HCT116 (cell line): ENCODE results near the gene ZSWIM6. TPM values are rescaled to one million over a fixed set of nuclear protein-coding genes. Genes with fewer than 3 reads are reported as not detected.

Experiments
- ATAC-seq: fragments of 200-7000 bp; cut with Tn5 transposase; 2 replicates; pipeline ENCODE4 v1.9.1; 2020; ENCODE audit warnings: mild to moderate bottlenecking, moderate library complexity
- BruUV-seq: library from RNA; stranded (reverse); fragments of 400-500 nt; replicated peaks from 2 replicates; lab custom pipeline; 2021; lab: Mats Ljungman, UMichigan
- CTCF ChIA-PET: fragments of 300-600 bp; sonication (Branson Sonifier 250); formaldehyde crosslinking; loops from one replicate; lab custom pipeline; 2021; ENCODE audit warnings: antibody characterized with exemption; lab: Charles Lee
- POLR2A ChIA-PET: fragments of 300-600, 350-600 bp; sonication (Branson Sonifier 250); formaldehyde crosslinking; loops from one replicate; lab custom pipeline; 2021; ENCODE audit warnings: antibody characterized with exemption; lab: Charles Lee
- RAD21 ChIA-PET, 2 experiments: fragments of 300-600 bp; sonication (Branson Sonifier 250); formaldehyde crosslinking; loops; one replicate each; lab custom pipeline; 2023; ENCODE audit warnings: low total read pairs in 2 of 2; ENCODE audit not compliant: uncharacterized antibody in 2 of 2, unreplicated experiment in 2 of 2, low non-redundant PET in 1 of 2; lab: Charles Lee
- DNase-seq: peaks from one replicate; pipeline ENCODE4 v3.0.0-alpha.2; 2010; ENCODE audit warnings: low read depth, low spot score
- H2AFZ ChIP-seq: fragments of 200-600 bp; shearing (Covaris generic), sonication (generic); 2 replicates; pipeline ENCODE4 v1.6.1; 2017; ENCODE audit warnings: low read depth, mixed run types, mixed read lengths, antibody characterized with exemption, low read length; ENCODE audit not compliant: poor library complexity, severe bottlenecking
- H3K27ac ChIP-seq: 2 replicates; pipeline ENCODE4 v1.5.1; 2012; ENCODE audit warnings: low read depth, low read length
- H3K27me3 ChIP-seq: fragments of 200-600 bp; sonication (generic); 2 replicates; pipeline ENCODE4 v1.6.1; 2016; ENCODE audit warnings: mixed run types, low read length, mixed read lengths; ENCODE audit not compliant: insufficient read depth
- H3K36me3 ChIP-seq, 2 experiments: fragments of 200-500 bp in 1 of 2; fragments of 200-600 bp in 1 of 2; sonication (Bioruptor generic) in 1 of 2; sonication (generic) in 1 of 2; 2 replicates each; pipeline versions ENCODE4 v1.5.1 to v1.6.1; 2014 to 2016; ENCODE audit warnings: low read length in 2 of 2, inconsistent platforms in 1 of 2, mixed read lengths in 1 of 2, mixed run types in 1 of 2; ENCODE audit not compliant: insufficient read depth in 2 of 2, control insufficient read depth in 1 of 2
- H3K4me1 ChIP-seq, 2 experiments: fragments of 200-600 bp in 1 of 2; sonication (generic) in 1 of 2; 2 replicates each; pipeline versions ENCODE4 v1.5.1 to v1.6.1; 2012 to 2017; ENCODE audit warnings: low read length in 2 of 2, inconsistent platforms in 1 of 2, mild to moderate bottlenecking in 1 of 2, mixed read lengths in 1 of 2, mixed run types in 1 of 2, moderate library complexity in 1 of 2; ENCODE audit not compliant: insufficient read depth in 2 of 2, control insufficient read depth in 1 of 2
- H3K4me2 ChIP-seq: fragments of 200-600 bp; sonication (generic); 2 replicates; pipeline ENCODE4 v1.6.1; 2017; ENCODE audit warnings: mixed run types, low read length, mixed read lengths
- H3K4me3 ChIP-seq, 2 experiments: fragments of 200-600 bp in 1 of 2; sonication (generic) in 1 of 2; replicated peaks in 1 of 2; 2 replicates each; pipeline ENCODE4 v1.5.1; 2011 to 2016; ENCODE audit warnings: low read length in 2 of 2, control low read depth in 1 of 2, low read depth in 1 of 2, mild to moderate bottlenecking in 1 of 2, mixed read lengths in 1 of 2, mixed run types in 1 of 2
- H3K79me2 ChIP-seq: fragments of 200-600 bp; sonication (generic); 2 replicates; pipeline ENCODE4 v1.6.1; 2017; ENCODE audit warnings: mild to moderate bottlenecking, mixed run types, low read length, moderate library complexity, mixed read lengths; ENCODE audit not compliant: insufficient read depth
- H3K9ac ChIP-seq: fragments of 200-600 bp; sonication (generic); 2 replicates; pipeline ENCODE4 v1.6.1; 2016; ENCODE audit warnings: low read length, mixed read lengths
- H3K9me2 ChIP-seq: fragments of 200-600 bp; sonication (generic), shearing (Covaris generic); 2 replicates; pipeline ENCODE4 v1.6.1; 2017; ENCODE audit warnings: mixed run types, mild to moderate bottlenecking, moderate library complexity; ENCODE audit not compliant: insufficient read depth
- H3K9me3 ChIP-seq, 2 experiments: fragments of 200-500 bp in 1 of 2; fragments of 200-600 bp in 1 of 2; sonication (Bioruptor generic) in 1 of 2; sonication (generic) in 1 of 2; 2 replicates each; pipeline ENCODE4 v1.6.1; 2014 to 2017; ENCODE audit warnings: low read length in 2 of 2, mixed read lengths in 2 of 2, inconsistent platforms in 1 of 2, low read depth in 1 of 2, mild to moderate bottlenecking in 1 of 2, mixed run types in 1 of 2, moderate library complexity in 1 of 2; ENCODE audit not compliant: control insufficient read depth in 1 of 2, insufficient read depth in 1 of 2
- H4K20me1 ChIP-seq: fragments of 200-600 bp; sonication (generic), shearing (Covaris generic); 2 replicates; pipeline ENCODE4 v1.6.1; 2017; ENCODE audit warnings: mixed run types, mild to moderate bottlenecking, moderate library complexity; ENCODE audit not compliant: insufficient read depth
- CTCF ChIP-seq, 3 experiments: fragments of 200-600 bp in 1 of 3; sonication (generic) in 1 of 3; IDR thresholded peaks in 2 of 3; conservative IDR thresholded peaks in 1 of 3; 2 replicates each; pipeline ENCODE4 v1.5.1; 2012 to 2017; ENCODE audit warnings: low read depth in 2 of 3, low read length in 2 of 3, antibody characterized with exemption in 1 of 3, borderline replicate concordance in 1 of 3, control low read depth in 1 of 3, mild to moderate bottlenecking in 1 of 3, mixed read lengths in 1 of 3, mixed run types in 1 of 3, moderate library complexity in 1 of 3; ENCODE audit not compliant: insufficient read depth in 1 of 3
- RAD21 ChIP-seq: IDR thresholded peaks from 2 replicates; pipeline ENCODE4 v1.6.1; 2012; ENCODE audit warnings: low read depth, mild to moderate bottlenecking
- ZNF274 ChIP-seq: fragments of 200-500 bp; sonication (Bioruptor generic); IDR thresholded peaks from 2 replicates; pipeline ENCODE4 v1.6.1; 2014; ENCODE audit warnings: mild to moderate bottlenecking, low read depth, low read length, inconsistent platforms
- intact Hi-C: fragments of 100-400 bp; cut with micrococcal nuclease; formaldehyde crosslinking; loops from 2 replicates; pipeline ENCODE4 v1.10.0; 2022
- total RNA-seq: library from RNA; stranded (reverse); gene quantifications from one replicate; pipeline ENCODE4 v1.2.1, GENCODE V29; 2021; ENCODE audit not compliant: unreplicated experiment
- TF ChIP-seq, protein P1 (sequence below): IDR thresholded peaks from 2 replicates; pipeline ENCODE4 v1.6.1; 2011; ENCODE audit warnings: mild to moderate bottlenecking, low read length, moderate library complexity; ENCODE audit not compliant: insufficient replicate concordance; ENCODE audit errors: extremely low read depth

ZSWIM6 gene
- total RNA-seq, 1 experiment from 2014 or later = 7.4 TPM

DNA sequence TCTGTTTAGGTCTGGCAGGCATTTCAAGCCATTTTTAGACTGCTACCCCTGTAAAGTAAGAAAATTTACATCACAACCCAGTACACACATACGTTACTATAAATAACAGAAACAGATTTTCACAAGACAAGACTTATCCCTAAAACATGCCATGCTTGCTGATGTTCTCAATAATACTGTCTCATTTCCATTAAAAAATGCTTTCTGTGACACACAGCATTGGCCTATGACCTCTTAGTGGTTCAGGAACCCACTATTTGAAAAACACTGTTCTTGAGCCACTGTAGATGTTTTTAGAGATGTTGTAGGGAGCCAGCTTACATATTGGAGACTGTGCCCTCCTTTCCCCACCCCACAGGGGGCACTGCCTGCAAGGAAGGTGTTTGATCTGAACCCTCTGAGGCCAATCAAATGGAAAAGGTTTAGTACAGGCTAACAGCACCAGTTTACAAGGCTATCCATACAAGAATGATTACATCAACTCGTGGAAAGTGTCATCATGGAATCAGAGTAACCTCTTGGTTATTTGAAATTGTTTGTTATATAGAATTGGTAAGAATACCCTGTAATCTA lies 30.8 kb downstream of the ZSWIM6 start:
- CTCF ChIA-PET = no interaction called here
- ATAC-seq = peak; percentile 60; the same call in 1 of the 2 replicates
- H3K79me2 ChIP-seq = peaks cover 22% of the 10 kb centered on the region

More for the DNA sequence above, 30.8 kb downstream of the ZSWIM6 start:
- TF ChIP-seq RAD21 (peak; percentile 47; the same call in 1 of the 2 replicates), ZNF274 (no peak), CTCF (IDR thresholded peaks at IDR 0.05 in 2 of 3, conservative IDR thresholded peaks at IDR 0.05 in 1 of 3; ENCODE audit: borderline replicate concordance in 1 of 3, insufficient read depth in 1 of 3, low read depth in 2 of 3, low read length in 2 of 3) (peak; percentile 16 to 49 (median 32); a peak in 3 of 6 replicates)
- TF ChIP-seq, protein P1, sequence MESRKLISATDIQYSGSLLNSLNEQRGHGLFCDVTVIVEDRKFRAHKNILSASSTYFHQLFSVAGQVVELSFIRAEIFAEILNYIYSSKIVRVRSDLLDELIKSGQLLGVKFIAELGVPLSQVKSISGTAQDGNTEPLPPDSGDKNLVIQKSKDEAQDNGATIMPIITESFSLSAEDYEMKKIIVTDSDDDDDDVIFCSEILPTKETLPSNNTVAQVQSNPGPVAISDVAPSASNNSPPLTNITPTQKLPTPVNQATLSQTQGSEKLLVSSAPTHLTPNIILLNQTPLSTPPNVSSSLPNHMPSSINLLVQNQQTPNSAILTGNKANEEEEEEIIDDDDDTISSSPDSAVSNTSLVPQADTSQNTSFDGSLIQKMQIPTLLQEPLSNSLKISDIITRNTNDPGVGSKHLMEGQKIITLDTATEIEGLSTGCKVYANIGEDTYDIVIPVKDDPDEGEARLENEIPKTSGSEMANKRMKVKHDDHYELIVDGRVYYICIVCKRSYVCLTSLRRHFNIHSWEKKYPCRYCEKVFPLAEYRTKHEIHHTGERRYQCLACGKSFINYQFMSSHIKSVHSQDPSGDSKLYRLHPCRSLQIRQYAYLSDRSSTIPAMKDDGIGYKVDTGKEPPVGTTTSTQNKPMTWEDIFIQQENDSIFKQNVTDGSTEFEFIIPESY = no peak
- Histone ChIP-seq H3K36me3 (no peaks in the 10 kb centered on the region), H3K4me1 (no peaks in the 10 kb centered on the region), H3K9me2 (no peaks in the 10 kb centered on the region), H3K27ac (no peak overlapping the region), H3K4me3 (no peak overlapping the region), H3K4me2 (no peak overlapping the region), H3K27me3 (no peaks in the 10 kb centered on the region), H2AFZ (no peak overlapping the region), H4K20me1 (no peaks in the 10 kb centered on the region), H3K9ac (no peak overlapping the region), H3K9me3 (no peaks in the 10 kb centered on the region; a peak in 1 of 4 replicates)
- no peak for DNase-seq
- intact Hi-C loops = no loop called here
- POLR2A ChIA-PET = no interaction called here
- no TSS peak for BruUV-seq
- RAD21 ChIA-PET = interaction anchor here in 1 of 2 experiments (1.0 kb wide), 1 partner anchor 296 kb away, joined by 3 read pairs; no protein-coding TSS in a partner anchor
